Brain microvascular endothelial cell (primary cell): ENCODE results near the gene ZNF33B.
"Not testable (repeated sequence)": the region's sequence is repeated elsewhere in the genome, so short reads cannot be mapped to it uniquely, and the experiment has no call there.

Experiments used
- DNase-seq: peaks from one replicate; pipeline ENCODE4 v3.0.0-alpha.2; 2020
- H3K27ac ChIP-seq: fragments of 250-450 bp; sonication (Bioruptor Pico); 2 replicates; pipeline ENCODE4 v1.5.1; 2020; ENCODE audit warnings: mild to moderate bottlenecking, moderate library complexity
- H3K27me3 ChIP-seq: fragments of 250-450 bp; sonication (Bioruptor Pico); replicated peaks from 2 replicates; pipeline ENCODE4 v1.5.1; 2020; ENCODE audit warnings: mild to moderate bottlenecking
- H3K36me3 ChIP-seq: fragments of 250-450 bp; sonication (Bioruptor Pico); replicated peaks from 2 replicates; pipeline ENCODE4 v1.5.1; 2020; ENCODE audit warnings: mild to moderate bottlenecking
- H3K4me3 ChIP-seq: 2 replicates; pipeline ENCODE4 v1.5.1; 2011; ENCODE audit warnings: low read depth, mild to moderate bottlenecking, control low read depth, low read length, moderate library complexity
- CTCF ChIP-seq: IDR thresholded peaks from 2 replicates; pipeline ENCODE4 v1.5.1; 2011; ENCODE audit warnings: low read depth, mild to moderate bottlenecking, moderate library complexity, low read length, control low read depth, inconsistent platforms; ENCODE audit errors: missing control alignments
- in situ Hi-C: cut with HindIII; loops from 2 replicates; pipeline ENCODE4 v1.10.0; 2017; ENCODE audit warnings: low sequenced_read_pairs, low pct_ligation_motif_present

ZNF33B gene

DNA sequence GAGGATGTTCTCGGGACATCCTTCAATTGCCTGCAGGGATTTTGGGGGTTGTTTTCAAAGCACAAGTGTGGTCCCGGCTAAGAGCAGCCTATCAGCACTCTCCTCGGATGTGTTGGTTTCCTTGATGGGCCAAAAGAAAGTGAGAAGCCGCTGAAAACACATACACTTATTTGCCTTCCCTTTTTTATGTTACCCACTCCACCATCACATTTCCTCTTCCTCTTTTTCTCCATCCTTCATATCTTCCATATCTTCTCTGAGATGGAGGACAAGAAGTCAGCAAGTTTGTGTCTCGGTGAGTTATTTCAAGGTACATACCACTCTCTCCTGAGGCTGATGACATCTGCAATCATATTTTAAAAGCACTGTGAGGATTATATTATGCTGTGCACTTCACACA is 64.0 kb downstream of the ZNF33B start:
- H3K27me3 ChIP-seq: no peaks in the 10 kb centered on the region
- TF ChIP-seq CTCF: no peak
- H3K27ac ChIP-seq: no peak overlapping the region
- H3K36me3 ChIP-seq: no peaks in the 10 kb centered on the region
- in situ Hi-C loops: no loop called here
- DNase-seq: no peak
- no peak overlapping the region for H3K4me3 ChIP-seq

GRCh38 chr10:42556931-42557330 is 81.4 kb downstream of the ZNF33B start:
- DNase-seq: no peak
- Histone ChIP-seq H3K27me3 (no peaks in the 10 kb centered on the region), H3K36me3 (no peaks in the 10 kb centered on the region), H3K4me3 (no peak overlapping the region), H3K27ac (no peak overlapping the region)
- in situ Hi-C loops: no loop called here
- no peak for TF ChIP-seq CTCF

GRCh38 chr10:42553576-42553975 is 84.8 kb downstream of the ZNF33B start:
- H3K4me3 ChIP-seq, H3K27me3 ChIP-seq, DNase-seq, in situ Hi-C loops, H3K36me3 ChIP-seq, H3K27ac ChIP-seq: not testable (repeated sequence)

DNA sequence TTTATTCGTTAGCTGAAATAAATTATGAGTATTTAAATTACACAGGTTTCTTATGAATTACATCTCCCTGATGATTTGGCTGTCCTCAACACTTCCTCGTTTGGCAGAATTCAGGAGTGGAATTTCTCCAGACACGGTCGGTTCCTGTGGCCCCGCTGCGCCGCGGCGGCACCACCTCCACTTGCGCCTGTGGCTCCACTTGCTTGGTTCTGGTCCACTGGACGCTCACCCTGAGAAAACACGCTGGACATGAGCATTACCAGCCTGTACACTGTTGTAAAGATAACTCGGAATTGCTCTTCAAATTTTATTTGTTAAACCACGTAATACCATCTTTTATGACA is 85.3 kb downstream of the ZNF33B start:
- no peaks in the 10 kb centered on the region for H3K36me3 ChIP-seq
- in situ Hi-C loops: no loop called here
- no peak for DNase-seq
- H3K4me3 ChIP-seq: peak overlapping the region; percentile 82
- no peak for TF ChIP-seq CTCF
- H3K27me3 ChIP-seq: no peaks in the 10 kb centered on the region
- H3K27ac ChIP-seq: no peak overlapping the region

- no peaks in the 10 kb centered on the region for H3K27me3 ChIP-seq
- peak; percentile 98 for DNase-seq
- peak overlapping the region; percentile 82 for H3K4me3 ChIP-seq
- in situ Hi-C loops: no loop called here
- no peaks in the 10 kb centered on the region for H3K36me3 ChIP-seq
- peak overlapping the region; percentile 24 for H3K27ac ChIP-seq
- TF ChIP-seq CTCF: no peak
Observed at GRCh38 chr10:42552188-42553063, 85.9 kb downstream of the ZNF33B start.

DNA sequence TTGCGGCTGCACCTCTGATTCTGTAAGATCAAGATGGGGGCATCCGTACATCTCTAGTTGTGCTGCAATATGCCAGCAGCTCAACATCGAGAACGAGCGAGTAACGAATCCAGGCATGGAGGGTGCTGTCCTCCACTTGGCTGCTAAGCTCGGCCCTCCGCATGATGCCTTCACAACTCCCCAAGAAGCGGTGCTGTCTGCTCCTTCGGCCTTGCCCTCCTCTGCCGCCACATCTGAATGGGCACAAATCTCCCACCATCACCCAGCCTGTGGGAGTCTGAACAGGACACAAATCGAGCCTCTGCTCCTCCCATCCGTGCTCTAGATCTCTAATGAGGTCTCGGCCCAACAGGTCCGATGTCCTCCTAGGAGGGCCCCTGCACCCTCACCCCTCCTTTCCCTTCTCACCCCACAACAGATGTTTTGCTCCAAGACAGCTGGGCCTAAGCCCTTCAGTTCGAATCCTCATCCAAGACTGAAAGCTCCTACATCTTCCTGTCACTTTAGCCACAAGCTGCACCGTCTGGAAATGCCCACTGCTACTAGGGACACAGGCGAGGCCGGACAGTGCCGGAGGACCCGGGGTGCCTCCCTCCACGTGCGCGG is 86.7 kb downstream of the ZNF33B start:
- TF ChIP-seq CTCF: no peak
- H3K36me3 ChIP-seq: no peaks in the 10 kb centered on the region
- no peaks in the 10 kb centered on the region for H3K27me3 ChIP-seq
- no peak overlapping the region for H3K27ac ChIP-seq
- in situ Hi-C loops: no loop called here
- H3K4me3 ChIP-seq: peak overlapping the region; percentile 82
- peak; percentile 1 for DNase-seq
